Stomach (tissue), 9 donors: ENCODE data around the gene TNS3. TPM values are rescaled to one million over a fixed set of nuclear protein-coding genes. Genes with fewer than 3 reads are reported as not detected.

Source experiments
- DNase-seq, 2 donors: peaks; one replicate each; pipeline versions ENCODE4 v3.0.0 to v3.0.0-alpha.2; 2013 to 2019
- H3K27ac ChIP-seq, 5 donors: fragments of 200-600 bp in 4 of 5; sonication (generic) in 4 of 5; one replicate each; pipeline ENCODE4 v1.5.1; 2013 to 2019; ENCODE audit warnings: mild to moderate bottlenecking in 1 of 5, moderate library complexity in 1 of 5
- H3K27me3 ChIP-seq, 3 donors: fragments of 200-600 bp; sonication (generic); one replicate each; pipeline ENCODE4 v1.5.1; 2017 to 2019; ENCODE audit warnings: mixed run types in 1 of 3
- H3K36me3 ChIP-seq, 4 donors: fragments of 200-600 bp; sonication (generic); 1 replicate in 3 of 4; 2 replicates in 1 of 4; pipeline ENCODE4 v1.5.1; 2016 to 2019
- H3K4me1 ChIP-seq, 4 donors: fragments of 200-600 bp; sonication (generic); one replicate each; pipeline ENCODE4 v1.5.1; 2016 to 2019
- H3K4me3 ChIP-seq, 4 donors: fragments of 200-600 bp; sonication (generic) in 3 of 4; one replicate each; pipeline ENCODE4 v1.5.1; 2016 to 2019; ENCODE audit warnings: mild to moderate bottlenecking in 1 of 4
- H3K9me3 ChIP-seq, 4 donors: fragments of 200-600 bp; sonication (generic); one replicate each; pipeline ENCODE4 v1.5.1; 2016 to 2019
- CTCF ChIP-seq, 7 experiments: fragments of 450-650 bp in 4 of 7; fragments of 200-600 bp in 3 of 7; sonication (generic) in 3 of 7; IDR thresholded peaks; one replicate each; pipeline ENCODE4 v1.5.1; 2016 to 2019; ENCODE audit warnings: antibody characterized with exemption in 7 of 7, control low read depth in 2 of 7, mild to moderate bottlenecking in 1 of 7
- EP300 ChIP-seq: sonication (generic); formaldehyde crosslinking; IDR thresholded peaks from one replicate; pipeline ENCODE4 v1.6.1; 2017; ENCODE audit warnings: antibody characterized with exemption
- POLR2A ChIP-seq, 4 donors: fragments of 450-650 bp; IDR thresholded peaks; one replicate each; pipeline ENCODE4 v1.6.1; 2016; ENCODE audit warnings: antibody characterized with exemption in 4 of 4, control low read depth in 2 of 4, mild to moderate bottlenecking in 1 of 4, moderate library complexity in 1 of 4
- POLR2AphosphoS5 ChIP-seq, 3 donors: sonication (generic); formaldehyde crosslinking; IDR thresholded peaks; one replicate each; pipeline ENCODE4 v1.6.1; 2016; ENCODE audit warnings: antibody characterized with exemption in 3 of 3
- WGBS, 5 donors: extraction: QIAGEN DNeasy Blood & Tissue Kit in 3 of 5; methylation state at CpG; one replicate each; pipeline versions ENCODE4 v1.1.5 to v1.1.7; 2013 to 2018; 5-methylcytosine and 5-hydroxymethylcytosine counted together
- intact Hi-C: fragments of 100-400 bp; cut with DNase I; formaldehyde crosslinking; loops from one replicate; pipeline ENCODE4 v1.15.1; 2023; ENCODE audit warnings: low total_unique reads
- polyA plus RNA-seq, 3 donors: library from polyadenylated mRNA; stranded (reverse); fragments of 200-250 nt; gene quantifications; one replicate each; pipeline ENCODE4 v1.2.3, GENCODE V29; 2013
- total RNA-seq, 5 donors: library from RNA; depleted of rRNA; stranded (reverse); fragments of >200 nt; gene quantifications; one replicate each; pipeline versions ENCODE4 v1.1.0 to v1.2.3, GENCODE V29; 2014 to 2016
- donor health status: healthy with polysubstance abuse.
- donor health status: Bipolar disorder and iron deficiency.
- donor health status: healthy.

The TNS3 gene
- total and polyA plus RNA-seq, 8 donors: 10.0 to 105 (median 41.0) TPM

GRCh38 chr7:47535704-47536628 lies 45.9 kb downstream of the TNS3 start:
- intact Hi-C loops: no loop called here
- H3K27ac ChIP-seq: peak overlapping the region in 4 of 5 donors; percentile 37 to 74 (median 54)
- TF ChIP-seq CTCF (IDR thresholded peaks at IDR 0.05) (no peak), POLR2AphosphoS5 (IDR thresholded peaks at IDR 0.05) (no peak), POLR2A (IDR thresholded peaks at IDR 0.05) (no peak), EP300 (no peak)
- WGBS, 5 donors: 50 to 74% (median 66%) methylated on average over 23 of the region's 23 CpGs
- H3K4me3 ChIP-seq: peak overlapping the region in 3 of 4 donors; percentile 55 to 62 (median 59)
- peaks cover 37 to 60% (median 54%) of the 10 kb centered on the region in 4 donors for H3K4me1 ChIP-seq
- no peaks in the 10 kb centered on the region for H3K36me3 ChIP-seq
- H3K27me3 ChIP-seq: peaks cover 0 to 12% (median 0%) of the 10 kb centered on the region in 3 donors
- H3K9me3 ChIP-seq: no peaks in the 10 kb centered on the region
- DNase-seq: peak in 1 of 2 donors; percentile 29

GRCh38 chr7:47535035-47535703 lies 46.7 kb downstream of the TNS3 start:
- Histone ChIP-seq H3K27ac (peak overlapping the region in 4 of 5 donors; percentile 13 to 38 (median 31)), H3K36me3 (no peaks in the 10 kb centered on the region), H3K4me1 (peaks cover 37 to 60% (median 54%) of the 10 kb centered on the region in 4 donors), H3K27me3 (peaks cover 0 to 12% (median 0%) of the 10 kb centered on the region in 3 donors), H3K9me3 (no peaks in the 10 kb centered on the region), H3K4me3 (no peak overlapping the region)
- intact Hi-C loops: no loop called here
- WGBS, 5 donors: 43 to 63% (median 57%) methylated on average over 5 of the region's 5 CpGs
- no peak for DNase-seq
- TF ChIP-seq EP300 (no peak), CTCF (IDR thresholded peaks at IDR 0.05) (no peak), POLR2AphosphoS5 (IDR thresholded peaks at IDR 0.05) (no peak), POLR2A (IDR thresholded peaks at IDR 0.05) (no peak)

- 66 to 73% (median 69%) methylated on average over 10 of the region's 10 CpGs for WGBS, 5 donors
- Histone ChIP-seq H3K4me3 (no peak overlapping the region), H3K27me3 (peaks cover 0 to 12% (median 0%) of the 10 kb centered on the region in 3 donors), H3K36me3 (no peaks in the 10 kb centered on the region), H3K27ac (peak overlapping the region in 1 of 5 donors; percentile 38), H3K4me1 (peaks cover 37 to 60% (median 52%) of the 10 kb centered on the region in 4 donors), H3K9me3 (no peaks in the 10 kb centered on the region)
- TF ChIP-seq CTCF (IDR thresholded peaks at IDR 0.05): no peak
- TF ChIP-seq EP300: no peak
- TF ChIP-seq POLR2AphosphoS5 (IDR thresholded peaks at IDR 0.05): no peak
- no peak for TF ChIP-seq POLR2A (IDR thresholded peaks at IDR 0.05)
- peak in 1 of 2 donors; percentile 43 for DNase-seq
- intact Hi-C loops: no loop called here
Measured at GRCh38 chr7:47534322-47535034, 47.4 kb downstream of the TNS3 start.
